Ascending aorta (tissue), 2 donors: ENCODE results near the gene PXYLP1. TPM values are rescaled to one million over a fixed set of nuclear protein-coding genes. Genes with fewer than 3 reads are reported as not detected.

Experiments
- DNase-seq, 2 donors: peaks; one replicate each; pipeline ENCODE4 v3.0.0-alpha.2; 2019; ENCODE audit warnings: low spot score in 2 of 2
- H3K27ac ChIP-seq, 2 donors: fragments of 200-600 bp; sonication (generic); one replicate each; pipeline ENCODE4 v1.5.1; 2016 to 2017; ENCODE audit warnings: mild to moderate bottlenecking in 1 of 2
- H3K27me3 ChIP-seq: fragments of 200-600 bp; sonication (generic); one replicate; pipeline ENCODE4 v1.5.1; 2017
- H3K36me3 ChIP-seq, 2 donors: fragments of 200-600 bp; sonication (generic); one replicate each; pipeline ENCODE4 v1.5.1; 2016
- H3K4me1 ChIP-seq, 2 donors: fragments of 200-600 bp; sonication (generic); one replicate each; pipeline ENCODE4 v1.5.1; 2016 to 2017; ENCODE audit warnings: mild to moderate bottlenecking in 1 of 2
- H3K4me3 ChIP-seq, 2 donors: fragments of 200-600 bp; sonication (generic); one replicate each; pipeline ENCODE4 v1.5.1; 2016 to 2017; ENCODE audit warnings: mild to moderate bottlenecking in 1 of 2
- H3K9me3 ChIP-seq, 2 donors: fragments of 200-600 bp; sonication (generic); one replicate each; pipeline ENCODE4 v1.5.1; 2016
- CTCF ChIP-seq, 3 experiments: fragments of 200-600 bp in 2 of 3; fragments of 450-650 bp in 1 of 3; sonication (generic) in 2 of 3; IDR thresholded peaks; one replicate each; pipeline ENCODE4 v1.5.1; 2016 to 2019; ENCODE audit warnings: antibody characterized with exemption in 3 of 3, mild to moderate bottlenecking in 1 of 3, moderate library complexity in 1 of 3
- intact Hi-C: fragments of 100-400 bp; cut with DNase I; formaldehyde crosslinking; loops from one replicate; pipeline ENCODE4 v1.15.1; 2023
- total RNA-seq: library from RNA; depleted of rRNA; stranded (reverse); fragments of >200 nt; gene quantifications from one replicate; pipeline ENCODE4 v1.1.0, GENCODE V29; 2016

The PXYLP1 gene
- total RNA-seq, 1 donor from 2014 or later, result 14.2 TPM

DNA sequence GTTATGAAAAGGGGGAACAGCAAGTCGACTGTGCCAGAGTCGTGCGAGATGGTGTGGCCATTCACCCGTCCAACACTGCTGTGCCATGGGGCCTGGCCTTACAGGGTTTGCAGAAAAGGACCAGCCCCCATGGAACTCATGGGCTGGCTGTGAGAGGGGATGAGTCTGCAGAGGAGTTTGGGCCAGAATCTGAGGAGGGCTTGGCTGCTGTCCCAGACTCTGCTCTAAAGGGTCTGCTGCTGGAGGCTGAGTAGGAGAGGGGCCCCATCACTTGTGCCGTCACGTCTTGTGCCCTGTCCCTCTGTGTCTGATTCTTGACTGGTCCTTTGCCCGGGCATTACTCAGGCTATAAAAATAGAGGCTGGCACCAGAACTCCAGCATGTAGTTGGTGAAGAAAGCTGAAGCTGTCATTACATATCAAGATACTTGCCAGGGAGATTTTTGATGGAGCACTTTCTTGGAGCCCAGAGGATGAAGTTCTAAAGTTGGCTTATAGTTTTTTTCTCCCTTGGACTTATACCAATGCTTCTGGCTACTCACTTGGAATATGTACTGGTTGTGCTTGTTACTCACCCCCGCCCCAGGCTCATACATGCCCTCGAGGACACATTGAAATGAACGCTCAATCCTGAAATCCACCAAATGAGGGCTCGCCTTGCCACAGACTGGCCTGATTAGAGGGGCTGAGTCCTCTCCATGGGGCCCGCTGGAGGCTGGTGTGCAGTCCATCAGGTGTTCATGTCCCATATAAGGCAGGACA is 10.2 kb downstream of the PXYLP1 start:
- Histone ChIP-seq H3K9me3 (no peaks in the 10 kb centered on the region), H3K4me3 (peak overlapping the region in 1 of 2 donors; percentile 42), H3K36me3 (no peaks in the 10 kb centered on the region), H3K27me3 (no peaks in the 10 kb centered on the region), H3K27ac (peak overlapping the region; percentile 84 to 85), H3K4me1 (peaks cover 20 to 31% of the 10 kb centered on the region in 2 donors)
- no peak for TF ChIP-seq CTCF (IDR thresholded peaks at IDR 0.05)
- peak; percentile 81 to 91 for DNase-seq
- intact Hi-C loops, result loop anchor here (1.0 kb wide), 1 partner anchor 21 kb away; no protein-coding TSS in a partner anchor

- DNase-seq, result no peak
- H3K4me1 ChIP-seq, result peaks cover 20 to 31% of the 10 kb centered on the region in 2 donors
Measured at GRCh38 chr3:141242377-141243092, 10.9 kb downstream of the PXYLP1 start.

DNA sequence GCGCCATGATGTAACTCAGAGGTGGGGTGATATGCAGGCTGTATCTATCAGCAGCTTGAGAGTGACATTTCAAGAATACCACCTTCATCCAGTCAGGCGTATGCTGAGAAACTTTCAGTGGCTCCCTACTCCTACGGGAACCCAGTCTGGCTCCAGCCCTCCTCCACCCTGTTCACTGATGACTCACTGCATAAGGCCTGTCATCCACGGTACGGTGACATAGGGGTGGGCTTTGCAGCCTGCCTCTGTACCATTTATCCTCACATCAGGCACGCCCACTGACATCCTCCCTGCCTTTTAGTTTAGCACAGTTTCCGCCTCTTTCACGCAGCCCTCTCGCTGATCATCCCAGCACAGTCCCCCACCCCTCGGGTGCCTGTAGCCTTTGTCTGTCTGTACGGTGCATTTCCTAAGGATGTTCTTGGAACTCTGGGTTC is 11.7 kb downstream of the PXYLP1 start:
- Histone ChIP-seq H3K36me3 (no peaks in the 10 kb centered on the region), H3K4me3 (no peak overlapping the region), H3K27ac (peak overlapping the region; percentile 13 to 84), H3K4me1 (peaks cover 20 to 27% of the 10 kb centered on the region in 2 donors), H3K9me3 (no peaks in the 10 kb centered on the region), H3K27me3 (no peaks in the 10 kb centered on the region)
- no peak for TF ChIP-seq CTCF (IDR thresholded peaks at IDR 0.05)
- intact Hi-C loops, result no loop called here
- peak; percentile 40 to 75 for DNase-seq

More at GRCh38 chr3:141242377-141243092, 10.9 kb downstream of the PXYLP1 start:
- intact Hi-C loops, result no loop called here
- TF ChIP-seq CTCF (IDR thresholded peaks at IDR 0.05), result no peak
- H3K27me3 ChIP-seq, result no peaks in the 10 kb centered on the region
- no peaks in the 10 kb centered on the region for H3K9me3 ChIP-seq
- H3K27ac ChIP-seq, result peak overlapping the region; percentile 84 to 85
- H3K4me3 ChIP-seq, result peak overlapping the region in 1 of 2 donors; percentile 42
- no peaks in the 10 kb centered on the region for H3K36me3 ChIP-seq

GRCh38 chr3:141246224-141246957 is 14.8 kb downstream of the PXYLP1 start:
- intact Hi-C loops, result no loop called here
- Histone ChIP-seq H3K4me1 (peaks cover 7 to 19% of the 10 kb centered on the region in 2 donors), H3K4me3 (no peak overlapping the region), H3K36me3 (no peaks in the 10 kb centered on the region), H3K27me3 (no peaks in the 10 kb centered on the region), H3K27ac (no peak overlapping the region), H3K9me3 (no peaks in the 10 kb centered on the region)
- TF ChIP-seq CTCF (IDR thresholded peaks at IDR 0.05), result no peak
- DNase-seq, result no peak

- TF ChIP-seq CTCF (IDR thresholded peaks at IDR 0.05), result no peak
- H3K27me3 ChIP-seq, result no peaks in the 10 kb centered on the region
- H3K27ac ChIP-seq, result no peak overlapping the region
- H3K4me1 ChIP-seq, result peaks cover 7 to 17% of the 10 kb centered on the region in 2 donors
- no peaks in the 10 kb centered on the region for H3K36me3 ChIP-seq
- no peaks in the 10 kb centered on the region for H3K9me3 ChIP-seq
- intact Hi-C loops, result no loop called here
- no peak for DNase-seq
- H3K4me3 ChIP-seq, result no peak overlapping the region
Measured at GRCh38 chr3:141246958-141247301, 15.3 kb downstream of the PXYLP1 start.
